K562 (cell line): ENCODE measurements around the gene PTAR1. TPM values are rescaled to one million over a fixed set of nuclear protein-coding genes. Genes with fewer than 3 reads are reported as not detected.

Experiments
- ATAC-seq: fragments of 200-7000 bp; cut with Tn5 transposase; 3 replicates; pipeline ENCODE4 v1.9.1; 2020; ENCODE audit warnings: moderate library complexity
- BruUV-seq: library from RNA; stranded (reverse); fragments of 400-500 nt; replicated peaks from 2 replicates; lab custom pipeline; 2021; lab: Mats Ljungman, UMichigan
- CTCF ChIA-PET: fragments of 300-600 bp; formaldehyde crosslinking; extraction: SDS; loops from one replicate; lab custom pipeline; 2021; ENCODE audit warnings: low intra/inter-chr PET ratio; lab: Yijun Ruan, JAX
- POLR2A ChIA-PET: fragments of 300-600, 350-650 bp; sonication (Branson Sonifier 250); formaldehyde crosslinking; extraction: SDS; loops from one replicate; lab custom pipeline; 2021; ENCODE audit warnings: antibody characterized with exemption, inconsistent platforms; lab: Yijun Ruan, JAX
- DNase-seq, 4 experiments: peaks; one replicate each; pipeline versions ENCODE4 v3.0.0 to v3.0.0-alpha.2; 2011 to 2018; ENCODE audit warnings: low spot score in 3 of 4, mixed read lengths in 3 of 4; ENCODE audit errors: extremely low read depth in 1 of 4
- FAIRE-seq: peaks from 2 replicates; lab custom pipeline; 2011; peaks lifted over from hg19 to GRCh38; lab: Jason Lieb, UNC
- H2AFZ ChIP-seq: 2 replicates; pipeline ENCODE4 v1.6.0; 2011; ENCODE audit warnings: low read depth, low read length, control low read depth, inconsistent platforms
- H3K27ac ChIP-seq: fragments of 200-600 bp; 3 replicates; pipeline ENCODE4 v1.8.0; 2011; ENCODE audit warnings: low read depth, mild to moderate bottlenecking, control low read depth, inconsistent platforms, low read length, moderate library complexity, mixed read lengths; ENCODE audit errors: extremely low read depth
- H3K27me3 ChIP-seq, 2 experiments: fragments of 300-600 bp in 1 of 2; 2 replicates in 1 of 2; 3 replicates in 1 of 2; pipeline versions ENCODE4 v1.6.0 to v1.8.0; 2011; ENCODE audit warnings: inconsistent platforms in 2 of 2, low read length in 2 of 2, mild to moderate bottlenecking in 1 of 2, mixed read lengths in 1 of 2, moderate library complexity in 1 of 2; ENCODE audit not compliant: control insufficient read depth in 2 of 2, insufficient read depth in 2 of 2
- H3K36me3 ChIP-seq: fragments of 300-600 bp; 3 replicates; pipeline ENCODE4 v1.8.0; 2011; ENCODE audit warnings: mild to moderate bottlenecking, low read length, inconsistent platforms; ENCODE audit not compliant: control insufficient read depth, insufficient read depth
- H3K4me1 ChIP-seq, 2 experiments: fragments of 200-600 bp in 1 of 2; replicated peaks in 1 of 2; 2 replicates in 1 of 2; 3 replicates in 1 of 2; pipeline versions ENCODE4 v1.5.1 to v1.8.0; 2011; ENCODE audit warnings: inconsistent platforms in 2 of 2, low read length in 2 of 2, mild to moderate bottlenecking in 1 of 2, mixed read lengths in 1 of 2, moderate library complexity in 1 of 2; ENCODE audit not compliant: control insufficient read depth in 2 of 2, insufficient read depth in 2 of 2
- H3K4me2 ChIP-seq: 2 replicates; pipeline ENCODE4 v1.6.1; 2011; ENCODE audit warnings: low read length, control low read depth, inconsistent platforms, mixed read lengths; ENCODE audit not compliant: insufficient read depth
- H3K4me3 ChIP-seq: fragments of 200-600 bp; sonication (generic), shearing (Covaris generic); 2 replicates; pipeline ENCODE4 v1.5.1; 2016; ENCODE audit warnings: control low read depth, inconsistent platforms
- H3K79me2 ChIP-seq: fragments of 200-600 bp; 3 replicates; pipeline ENCODE4 v1.8.0; 2011; ENCODE audit warnings: low read length, inconsistent platforms; ENCODE audit not compliant: control insufficient read depth, insufficient read depth
- H3K9ac ChIP-seq, 2 experiments: 2 replicates each; pipeline versions ENCODE4 v1.6.0 to v1.6.1; 2011; ENCODE audit warnings: low read depth in 2 of 2, low read length in 2 of 2, control low read depth in 1 of 2, inconsistent platforms in 1 of 2, mild to moderate bottlenecking in 1 of 2, mixed read lengths in 1 of 2; ENCODE audit not compliant: insufficient read depth in 1 of 2
- H3K9me1 ChIP-seq: one replicate; pipeline ENCODE4 v1.6.0; 2011; ENCODE audit warnings: inconsistent platforms, mild to moderate bottlenecking, low read length, moderate library complexity; ENCODE audit not compliant: control insufficient read depth, insufficient read depth
- H3K9me3 ChIP-seq: replicated peaks from 2 replicates; pipeline ENCODE4 v1.5.1; 2011; ENCODE audit warnings: low read depth, low read length, inconsistent platforms; ENCODE audit not compliant: control insufficient read depth, insufficient read depth
- H4K20me1 ChIP-seq: replicated peaks from 2 replicates; pipeline ENCODE4 v1.6.1; 2011; ENCODE audit warnings: low read length, inconsistent platforms, mixed read lengths; ENCODE audit not compliant: control insufficient read depth, insufficient read depth
- ASH1L ChIP-seq: fragments of 450-650 bp; IDR thresholded peaks from 2 replicates; pipeline ENCODE4 v1.6.1; 2018; ENCODE audit warnings: borderline replicate concordance, mild to moderate bottlenecking, low read depth; ENCODE audit not compliant: partially characterized antibody
- MAZ ChIP-seq, 2 experiments: fragments of 450-650 bp in 1 of 2; sonication (generic) in 1 of 2; formaldehyde crosslinking; IDR thresholded peaks in 1 of 2; conservative IDR thresholded peaks in 1 of 2; 2 replicates each; pipeline versions ENCODE4 v1.4.0 to v1.5.0; 2020; ENCODE audit warnings: mild to moderate bottlenecking in 1 of 2, missing genetic modification reagents in 1 of 2
- MCM3 ChIP-seq: fragments of 450-650 bp; IDR thresholded peaks from 2 replicates; pipeline ENCODE4 v1.6.1; 2016
- PBX2 ChIP-seq, 2 experiments: IDR thresholded peaks in 1 of 2; conservative IDR thresholded peaks in 1 of 2; 2 replicates each; pipeline ENCODE4 v1.6.1; 2016; ENCODE audit warnings: low read depth in 2 of 2, mild to moderate bottlenecking in 1 of 2, missing compliant biosample characterization in 1 of 2, missing genetic modification characterization in 1 of 2, moderate library complexity in 1 of 2
- POLR2H ChIP-seq: IDR thresholded peaks from 2 replicates; pipeline ENCODE4 v1.6.1; 2016; ENCODE audit warnings: missing genetic modification characterization, low read depth, mild to moderate bottlenecking, control low read depth, missing compliant biosample characterization, moderate library complexity
- SMAD3 ChIP-seq: fragments of 450-650 bp; formaldehyde crosslinking; conservative IDR thresholded peaks from 2 replicates; pipeline ENCODE4 v1.4.0; 2020; ENCODE audit warnings: mild to moderate bottlenecking
- TFAM ChIP-seq: fragments of 250-450 bp; sonication (Bioruptor Pico); conservative IDR thresholded peaks from 2 replicates; pipeline ENCODE4 v1.5.0; 2021; ENCODE audit warnings: mild to moderate bottlenecking, moderate library complexity
- ZEB2 ChIP-seq: fragments of 450-650 bp; IDR thresholded peaks from 2 replicates; pipeline ENCODE4 v1.6.1; 2016
- ZFP1 ChIP-seq: fragments of 450-650 bp; formaldehyde crosslinking; IDR thresholded peaks from 2 replicates; pipeline ENCODE4 v1.4.0; 2020; ENCODE audit warnings: mild to moderate bottlenecking, mixed read lengths
- ZNF445 ChIP-seq: fragments of 250-450 bp; sonication (Bioruptor Pico); IDR thresholded peaks from 2 replicates; pipeline ENCODE4 v1.4.0; 2020; ENCODE audit warnings: low read depth, mild to moderate bottlenecking, moderate library complexity
- ZNF77 ChIP-seq: fragments of 250-450 bp; sonication (Bioruptor Pico); IDR thresholded peaks from 2 replicates; pipeline ENCODE4 v1.5.0; 2020
- WGBS: fragments of 100-300 bp; shearing (Covaris generic); methylation state at CpG from one replicate; pipeline ENCODE4 v1.1.6; 2016; ENCODE audit warnings: low coverage, mixed read lengths; ENCODE audit not compliant: insufficient coverage; ENCODE audit errors: missing lambda C conversion rate; 5-methylcytosine and 5-hydroxymethylcytosine counted together
- in situ Hi-C: fragments of 300-500 bp; cut with MboI; formaldehyde crosslinking; loops from 4 replicates; pipeline ENCODE4 v1.15.0; 2018; ENCODE audit warnings: inconsistent platforms, mixed read lengths
- intact Hi-C: fragments of 100-400 bp; cut with micrococcal nuclease; formaldehyde crosslinking; loops from 2 replicates; pipeline ENCODE4 v1.14.2; 2022
- polyA plus RNA-seq, 8 experiments: library from polyadenylated mRNA; depleted of rRNA in 4 of 8; stranded (reverse) in 5 of 8; unstranded in 3 of 8; fragments of >200 nt; fragmentation: Nextera tagmentation in 2 of 8; fragmentation: Illumina TruSeq in 1 of 8; extraction: Ambion mirVana in 2 of 8; extraction: Trizol in 1 of 8; gene quantifications; 2 replicates each; pipeline versions ENCODE4 v1.2.1 to v1.2.3, GENCODE V29; 2011 to 2014; ENCODE audit warnings: inconsistent platforms in 1 of 8, missing spikeins in 1 of 8
- total RNA-seq, 7 experiments: library from RNA; depleted of rRNA in 6 of 7; stranded (reverse); fragments of >200 nt in 6 of 7; fragmentation: Illumina TruSeq in 2 of 7; extraction: Trizol in 2 of 7; gene quantifications; 2 replicates each; pipeline versions ENCODE4 v1.2.1 to v1.2.3, GENCODE V29; 2011 to 2021; ENCODE audit warnings: low replicate concordance in 1 of 7

The PTAR1 gene
- total and polyA plus RNA-seq, 9 of the 15 experiments (the other 6 are each of a cell fraction or from before 2014, with no cell fraction given), result 10.1 to 48.0 (median 28.0) TPM

GRCh38 chr9:69740872-69741505 is 18.8 kb downstream of the PTAR1 start:
- Histone ChIP-seq H2AFZ (no peak overlapping the region), H3K9ac (no peak overlapping the region), H3K79me2 (peaks cover 35% of the 10 kb centered on the region), H3K4me1 (peaks cover 0 to 1% of the 10 kb centered on the region in 2 experiments; a peak in 2 of 5 replicates), H3K9me3 (no peaks in the 10 kb centered on the region), H3K27me3 (no peaks in the 10 kb centered on the region), H4K20me1 (no peaks in the 10 kb centered on the region), H3K9me1 (no peaks in the 10 kb centered on the region), H3K4me3 (no peak overlapping the region), H3K27ac (no peak overlapping the region), H3K4me2 (no peak overlapping the region), H3K36me3 (peaks cover 48% of the 10 kb centered on the region; the same call in 2 of the 3 replicates)
- 100% methylated on average over 2 of the region's 2 CpGs for WGBS
- no peak for TF ChIP-seq POLR2H (tag)
- no peak for TF ChIP-seq ZFP1
- no peak for TF ChIP-seq ZNF77 (CRISPR knock-in tag)
- TF ChIP-seq ZEB2, result no peak
- TF ChIP-seq TFAM (CRISPR knock-in tag), result no peak
- no peak for TF ChIP-seq SMAD3 (CRISPR knock-in tag)
- no peak for TF ChIP-seq MAZ (CRISPR knock-in tag; conservative IDR thresholded peaks at IDR 0.05 in 1 of 2, IDR thresholded peaks at IDR 0.05 in 1 of 2)
- no peak for TF ChIP-seq ZNF445 (CRISPR knock-in tag)
- TF ChIP-seq ASH1L, result no peak
- TF ChIP-seq PBX2 (CRISPR knock-in tag; IDR thresholded peaks at IDR 0.05; ENCODE audit: low read depth), result no peak
- no peak for TF ChIP-seq PBX2 (tag; conservative IDR thresholded peaks at IDR 0.05; ENCODE audit: low read depth)
- TF ChIP-seq MCM3, result no peak
- intact Hi-C loops, result no loop called here
- in situ Hi-C loops, result no loop called here
- ChIA-PET POLR2A (no interaction called here), CTCF (no interaction called here)
- FAIRE-seq (no peak), DNase-seq (no peak), ATAC-seq (no peak)
- no TSS peak for BruUV-seq
